ENCODE results near the gene OSBP2.

The OSBP2 gene

GRCh38 chr22:30858976-30859713 lies 164.5 kb downstream of the OSBP2 start:
- Histone ChIP-seq H3K9ac (ENCODE audit: low read depth, low read length) (no peak overlapping the region), H3K4me1 (ENCODE audit: insufficient read depth, low read length) (peaks cover 5% of the 10 kb centered on the region; the same call in 1 of the 2 replicates), H3K36me3 (ENCODE audit: insufficient read depth, low read depth, low read length) (no peaks in the 10 kb centered on the region), H3K27me3 (ENCODE audit: insufficient read depth, low read length) (no peaks in the 10 kb centered on the region), H3K27ac (ENCODE audit: low read length) (no peak overlapping the region), H3K4me3 (ENCODE audit: low read length) (no peak overlapping the region), H3K9me3 (ENCODE audit: insufficient read depth, low read depth, low read length) (no peaks in the 10 kb centered on the region)

- H3K27ac ChIP-seq (ENCODE audit: low read length), result no peak overlapping the region
- H3K27me3 ChIP-seq (ENCODE audit: insufficient read depth, low read length), result no peaks in the 10 kb centered on the region
- H3K4me3 ChIP-seq (ENCODE audit: low read length), result no peak overlapping the region
- H3K9ac ChIP-seq (ENCODE audit: low read depth, low read length), result no peak overlapping the region
- no peaks in the 10 kb centered on the region for H3K36me3 ChIP-seq (ENCODE audit: insufficient read depth, low read depth, low read length)
- H3K9me3 ChIP-seq (ENCODE audit: insufficient read depth, low read depth, low read length), result no peaks in the 10 kb centered on the region
- peaks cover 5% of the 10 kb centered on the region; the same call in 1 of the 2 replicates for H3K4me1 ChIP-seq (ENCODE audit: insufficient read depth, low read length)
Observed at GRCh38 chr22:30859714-30860095, 165.0 kb downstream of the OSBP2 start.

- no peak overlapping the region for H3K4me3 ChIP-seq (ENCODE audit: low read length)
- no peaks in the 10 kb centered on the region for H3K27me3 ChIP-seq (ENCODE audit: insufficient read depth, low read length)
- no peak overlapping the region for H3K27ac ChIP-seq (ENCODE audit: low read length)
Observed at GRCh38 chr22:30860176-30861105, 165.8 kb downstream of the OSBP2 start.

GRCh38 chr22:30861131-30861530 lies 166.5 kb downstream of the OSBP2 start:
- Histone ChIP-seq H3K9ac (ENCODE audit: low read depth, low read length) (no peak overlapping the region), H3K9me3 (ENCODE audit: insufficient read depth, low read depth, low read length) (no peaks in the 10 kb centered on the region), H3K36me3 (ENCODE audit: insufficient read depth, low read depth, low read length) (no peaks in the 10 kb centered on the region), H3K4me3 (ENCODE audit: low read length) (no peak overlapping the region), H3K27ac (ENCODE audit: low read length) (no peak overlapping the region), H3K27me3 (ENCODE audit: insufficient read depth, low read length) (no peaks in the 10 kb centered on the region), H3K4me1 (ENCODE audit: insufficient read depth, low read length) (peaks cover 5% of the 10 kb centered on the region; the same call in 1 of the 2 replicates)

More at GRCh38 chr22:30860176-30861105, 165.8 kb downstream of the OSBP2 start:
- Histone ChIP-seq H3K4me1 (ENCODE audit: insufficient read depth, low read length) (peaks cover 5% of the 10 kb centered on the region; the same call in 1 of the 2 replicates), H3K9ac (ENCODE audit: low read depth, low read length) (no peak overlapping the region), H3K36me3 (ENCODE audit: insufficient read depth, low read depth, low read length) (no peaks in the 10 kb centered on the region), H3K9me3 (ENCODE audit: insufficient read depth, low read depth, low read length) (no peaks in the 10 kb centered on the region)

- H3K27ac ChIP-seq (ENCODE audit: low read length), result no peak overlapping the region
- H3K36me3 ChIP-seq (ENCODE audit: insufficient read depth, low read depth, low read length), result no peaks in the 10 kb centered on the region
- no peaks in the 10 kb centered on the region for H3K9me3 ChIP-seq (ENCODE audit: insufficient read depth, low read depth, low read length)
- no peak overlapping the region for H3K4me3 ChIP-seq (ENCODE audit: low read length)
- peaks cover 5% of the 10 kb centered on the region; the same call in 1 of the 2 replicates for H3K4me1 ChIP-seq (ENCODE audit: insufficient read depth, low read length)
- no peak overlapping the region for H3K9ac ChIP-seq (ENCODE audit: low read depth, low read length)
- no peaks in the 10 kb centered on the region for H3K27me3 ChIP-seq (ENCODE audit: insufficient read depth, low read length)
Observed at GRCh38 chr22:30861688-30862552, 167.2 kb downstream of the OSBP2 start.

- no peaks in the 10 kb centered on the region for H3K9me3 ChIP-seq (ENCODE audit: insufficient read depth, low read depth, low read length)
- H3K9ac ChIP-seq (ENCODE audit: low read depth, low read length), result no peak overlapping the region
- H3K27ac ChIP-seq (ENCODE audit: low read length), result no peak overlapping the region
- peaks cover 5% of the 10 kb centered on the region; the same call in 1 of the 2 replicates for H3K4me1 ChIP-seq (ENCODE audit: insufficient read depth, low read length)
- H3K4me3 ChIP-seq (ENCODE audit: low read length), result no peak overlapping the region
- H3K27me3 ChIP-seq (ENCODE audit: insufficient read depth, low read length), result no peaks in the 10 kb centered on the region
- no peaks in the 10 kb centered on the region for H3K36me3 ChIP-seq (ENCODE audit: insufficient read depth, low read depth, low read length)
Observed at GRCh38 chr22:30863081-30863833, 168.6 kb downstream of the OSBP2 start.

- Histone ChIP-seq H3K4me1 (ENCODE audit: insufficient read depth, low read length) (peaks cover 5% of the 10 kb centered on the region; the same call in 1 of the 2 replicates), H3K9me3 (ENCODE audit: insufficient read depth, low read depth, low read length) (no peaks in the 10 kb centered on the region), H3K36me3 (ENCODE audit: insufficient read depth, low read depth, low read length) (no peaks in the 10 kb centered on the region), H3K4me3 (ENCODE audit: low read length) (no peak overlapping the region), H3K9ac (ENCODE audit: low read depth, low read length) (no peak overlapping the region), H3K27me3 (ENCODE audit: insufficient read depth, low read length) (no peaks in the 10 kb centered on the region), H3K27ac (ENCODE audit: low read length) (no peak overlapping the region)
Observed at GRCh38 chr22:30864441-30865420, 170.1 kb downstream of the OSBP2 start.

GRCh38 chr22:30865656-30866055 lies 171.0 kb downstream of the OSBP2 start:
- Histone ChIP-seq H3K27me3 (ENCODE audit: insufficient read depth, low read length) (no peaks in the 10 kb centered on the region), H3K27ac (ENCODE audit: low read length) (no peak overlapping the region), H3K9me3 (ENCODE audit: insufficient read depth, low read depth, low read length) (no peaks in the 10 kb centered on the region), H3K4me1 (ENCODE audit: insufficient read depth, low read length) (peaks cover 5% of the 10 kb centered on the region; the same call in 1 of the 2 replicates), H3K9ac (ENCODE audit: low read depth, low read length) (no peak overlapping the region), H3K4me3 (ENCODE audit: low read length) (no peak overlapping the region), H3K36me3 (ENCODE audit: insufficient read depth, low read depth, low read length) (no peaks in the 10 kb centered on the region)

GRCh38 chr22:30866216-30866615 lies 171.5 kb downstream of the OSBP2 start:
- Histone ChIP-seq H3K27ac (ENCODE audit: low read length) (no peak overlapping the region), H3K9me3 (ENCODE audit: insufficient read depth, low read depth, low read length) (no peaks in the 10 kb centered on the region), H3K9ac (ENCODE audit: low read depth, low read length) (no peak overlapping the region), H3K27me3 (ENCODE audit: insufficient read depth, low read length) (no peaks in the 10 kb centered on the region), H3K4me1 (ENCODE audit: insufficient read depth, low read length) (peaks cover 5% of the 10 kb centered on the region; the same call in 1 of the 2 replicates), H3K4me3 (ENCODE audit: low read length) (no peak overlapping the region), H3K36me3 (ENCODE audit: insufficient read depth, low read depth, low read length) (no peaks in the 10 kb centered on the region)

- Histone ChIP-seq H3K9me3 (ENCODE audit: insufficient read depth, low read depth, low read length) (no peaks in the 10 kb centered on the region), H3K9ac (ENCODE audit: low read depth, low read length) (no peak overlapping the region), H3K4me3 (ENCODE audit: low read length) (no peak overlapping the region), H3K27me3 (ENCODE audit: insufficient read depth, low read length) (no peaks in the 10 kb centered on the region), H3K27ac (ENCODE audit: low read length) (no peak overlapping the region), H3K36me3 (ENCODE audit: insufficient read depth, low read depth, low read length) (no peaks in the 10 kb centered on the region), H3K4me1 (ENCODE audit: insufficient read depth, low read length) (peaks cover 5% of the 10 kb centered on the region; the same call in 1 of the 2 replicates)
Observed at GRCh38 chr22:30866811-30867271, 172.2 kb downstream of the OSBP2 start.
